T-cell (primary cell): ENCODE results near the gene IGFBP4. TPM values are rescaled to one million over a fixed set of nuclear protein-coding genes. Genes with fewer than 3 reads are reported as not detected.

Source experiments
- ATAC-seq, 4 experiments: fragments of 200-7000 bp in 3 of 4; fragments of 150-1000 bp in 1 of 4; cut with Tn5 transposase; replicated peaks in 1 of 4; 1 replicate in 3 of 4; 2 replicates in 1 of 4; pipeline ENCODE4 v1.10.0; 2021; ENCODE audit warnings: moderate library complexity in 3 of 4, mild to moderate bottlenecking in 2 of 4, moderate number of reproducible peaks in 1 of 4
- CTCF ChIA-PET, 2 donors: fragments of 300-600 bp; sonication (Branson Sonifier 250); formaldehyde crosslinking; loops; one replicate each; lab custom pipeline; 2022; ENCODE audit warnings: antibody characterized with exemption in 2 of 2; lab: Charles Lee
- POLR2A ChIA-PET, 2 donors: fragments of 300-600 bp; sonication (Branson Sonifier 250); formaldehyde crosslinking; loops; one replicate each; lab custom pipeline; 2022; ENCODE audit warnings: antibody characterized with exemption in 2 of 2; lab: Charles Lee
- DNase-seq, 35 experiments: peaks; one replicate each; pipeline versions ENCODE4 v3.0.0 to v3.0.0-alpha.2; 2013 to 2023
- H3K27ac ChIP-seq: one replicate; pipeline ENCODE4 v1.5.1; 2013; ENCODE audit warnings: low read length
- H3K27me3 ChIP-seq, 2 experiments: replicated peaks in 1 of 2; 1 replicate in 1 of 2; 2 replicates in 1 of 2; pipeline versions ENCODE4 v1.6.1 to v1.7.0; 2013; ENCODE audit warnings: low read length in 1 of 2, mixed read lengths in 1 of 2; ENCODE audit not compliant: control insufficient read depth in 2 of 2, insufficient read depth in 2 of 2; ENCODE audit errors: extremely low read depth in 1 of 2
- H3K36me3 ChIP-seq, 2 donors: 1 replicate in 1 of 2; 2 replicates in 1 of 2; pipeline versions ENCODE4 v1.6.1 to v1.7.0; 2013; ENCODE audit warnings: low read length in 1 of 2; ENCODE audit not compliant: control insufficient read depth in 2 of 2, insufficient read depth in 1 of 2; ENCODE audit errors: extremely low read depth in 1 of 2
- H3K4me1 ChIP-seq, 2 experiments: 1 replicate in 1 of 2; 2 replicates in 1 of 2; pipeline versions ENCODE4 v1.6.1 to v1.7.0; 2013; ENCODE audit warnings: low read length in 2 of 2, mixed read lengths in 1 of 2; ENCODE audit not compliant: insufficient read depth in 2 of 2, control insufficient read depth in 1 of 2; ENCODE audit errors: extremely low read depth in 1 of 2
- H3K4me3 ChIP-seq, 2 donors: 1 replicate in 1 of 2; 2 replicates in 1 of 2; pipeline versions ENCODE4 v1.5.1 to v1.7.0; 2013; ENCODE audit warnings: mild to moderate bottlenecking in 2 of 2, low read length in 1 of 2, moderate library complexity in 1 of 2; ENCODE audit not compliant: control insufficient read depth in 1 of 2; ENCODE audit errors: extremely low read depth in 1 of 2
- H3K9me3 ChIP-seq: 2 replicates; pipeline ENCODE4 v1.7.0; 2013
- H3K27ac Mint-ChIP-seq, 2 donors: one replicate each; pipeline ENCODE4 v1.8.0; 2020 to 2021; ENCODE audit warnings: mild to moderate bottlenecking in 2 of 2, mixed read lengths in 2 of 2
- H3K27me3 Mint-ChIP-seq, 2 donors: one replicate each; pipeline ENCODE4 v1.8.0; 2021 to 2022; ENCODE audit warnings: mixed read lengths in 2 of 2
- H3K36me3 Mint-ChIP-seq: one replicate; pipeline ENCODE4 v1.8.0; 2021; ENCODE audit warnings: mixed read lengths
- H3K4me1 Mint-ChIP-seq, 3 donors: one replicate each; pipeline ENCODE4 v1.8.0; 2020 to 2022; ENCODE audit warnings: mixed read lengths in 3 of 3, mild to moderate bottlenecking in 1 of 3
- H3K4me3 Mint-ChIP-seq, 3 donors: one replicate each; pipeline ENCODE4 v1.8.0; 2020 to 2022; ENCODE audit warnings: mild to moderate bottlenecking in 3 of 3, mixed read lengths in 3 of 3, moderate library complexity in 3 of 3
- H3K9me3 Mint-ChIP-seq, 3 donors: one replicate each; pipeline ENCODE4 v1.8.0; 2020 to 2022; ENCODE audit warnings: mixed read lengths in 3 of 3
- WGBS: methylation state at CpG from one replicate; pipeline ENCODE4 v1.1.5; 2013; ENCODE audit warnings: missing lambda C conversion rate; ENCODE audit not compliant: insufficient coverage; 5-methylcytosine and 5-hydroxymethylcytosine counted together
- total RNA-seq, 35 experiments: library from RNA in 6 of 35; stranded (reverse) in 6 of 35; fragments of 120-200 nt in 1 of 35; gene quantifications; one replicate each; pipeline versions ENCODE4 v1.2.1 to v1.2.4 and lab custom pipeline; 2013 to 2026

Gene IGFBP4
- total RNA-seq, 5 donors from 2014 or later (not counting 1 experiment from before 2014, with no cell fraction given): 4.0 to 12.3 (median 11.3) TPM

DNA sequence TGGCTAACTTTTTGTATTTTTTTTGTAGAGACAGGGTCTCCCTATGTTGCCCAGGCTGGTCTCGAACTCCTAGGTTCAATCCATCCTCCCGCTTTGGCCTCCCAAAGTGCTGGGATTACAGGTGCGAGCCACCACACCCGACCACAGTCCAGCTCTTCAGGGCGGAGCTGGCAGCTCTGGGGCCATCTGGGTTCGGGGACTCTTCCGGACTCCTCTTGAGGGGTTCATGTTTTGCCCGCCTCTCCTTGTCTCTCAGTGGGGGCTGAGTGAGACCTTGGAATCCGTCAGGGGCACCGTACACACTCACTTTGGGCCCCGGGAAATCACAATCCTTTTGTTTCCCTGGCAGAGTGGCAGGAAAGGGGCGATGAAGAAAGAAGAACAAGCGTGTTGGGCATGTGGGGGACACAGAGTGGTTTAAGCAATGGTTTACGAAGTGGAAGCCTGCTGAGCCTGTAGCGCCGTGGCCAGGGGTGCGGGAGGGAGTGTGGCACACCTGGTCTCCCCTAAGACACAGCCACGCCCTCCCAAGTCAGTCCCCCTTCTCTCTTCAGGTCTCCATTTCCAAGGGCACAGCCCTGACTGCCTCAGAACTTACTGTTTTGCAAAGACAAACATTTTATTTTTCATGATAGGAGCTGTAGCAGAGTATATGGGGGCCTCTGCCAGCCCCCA is 32.1 kb downstream of the IGFBP4 start:
- H3K27me3 Mint-ChIP-seq: no peaks in the 10 kb centered on the region
- no peaks in the 10 kb centered on the region for H3K9me3 Mint-ChIP-seq
- H3K36me3 ChIP-seq: no peaks in the 10 kb centered on the region
- DNase-seq (no peak), ATAC-seq (no peak)
- H3K27ac Mint-ChIP-seq: no peak overlapping the region
- H3K9me3 ChIP-seq: no peaks in the 10 kb centered on the region
- H3K36me3 Mint-ChIP-seq: no peaks in the 10 kb centered on the region
- H3K4me3 ChIP-seq: no peak overlapping the region
- ChIA-PET CTCF (interaction anchor here (0.6 to 1.7 kb wide), 10 partner anchors 17 to 362 kb away, joined by 3 to 18 read pairs (median 5); no protein-coding TSS in a partner anchor), POLR2A (interaction anchor here in 1 of 2 donors (1.1 kb wide), 1 partner anchor 58 kb away, joined by 4 read pairs; no protein-coding TSS in a partner anchor)
- WGBS: 93% methylated on average over 17 of the region's 18 CpGs
- peaks cover 0 to 3% of the 10 kb centered on the region in 2 experiments for H3K27me3 ChIP-seq
- H3K4me1 Mint-ChIP-seq: peaks cover 17 to 31% (median 18%) of the 10 kb centered on the region in 3 donors
- H3K4me3 Mint-ChIP-seq: no peak overlapping the region
- peaks cover 10 to 49% of the 10 kb centered on the region in 2 experiments for H3K4me1 ChIP-seq
- no peak overlapping the region for H3K27ac ChIP-seq

DNA sequence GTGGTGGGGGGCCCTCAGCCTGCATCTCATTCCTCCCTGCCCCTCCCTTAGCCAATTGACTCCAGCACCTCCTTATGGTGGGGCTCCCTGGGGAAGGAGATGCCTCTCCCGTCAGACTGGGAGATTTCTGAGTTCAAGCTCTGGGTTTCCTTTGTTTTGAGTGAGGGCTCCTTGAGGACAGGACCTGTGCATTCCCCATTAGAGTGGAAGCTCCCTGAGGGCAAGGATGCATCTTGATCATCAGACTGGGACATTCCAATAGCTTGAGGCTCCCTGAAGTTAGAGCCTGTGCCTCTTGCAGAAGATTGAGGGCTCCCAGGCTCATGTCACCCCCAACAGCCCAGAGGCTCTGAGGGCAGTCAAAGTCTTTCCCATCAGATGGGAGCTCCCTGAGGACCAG is 34.5 kb downstream of the IGFBP4 start:
- Mint-ChIP-seq H3K9me3 (no peaks in the 10 kb centered on the region), H3K27me3 (no peaks in the 10 kb centered on the region), H3K4me3 (no peak overlapping the region), H3K36me3 (no peaks in the 10 kb centered on the region), H3K27ac (peak overlapping the region in 1 of 2 donors; percentile 22), H3K4me1 (peaks cover 37 to 55% (median 42%) of the 10 kb centered on the region in 3 donors)
- no CpG with 5 or more reads among the region's 1 CpG for WGBS
- no peak for DNase-seq
- Histone ChIP-seq H3K9me3 (no peaks in the 10 kb centered on the region), H3K36me3 (no peaks in the 10 kb centered on the region), H3K27ac (peak overlapping the region; percentile 28), H3K27me3 (peaks cover 0 to 3% of the 10 kb centered on the region in 2 experiments), H3K4me1 (peaks cover 15 to 73% of the 10 kb centered on the region in 2 experiments), H3K4me3 (no peak overlapping the region)
- ChIA-PET POLR2A (no interaction called here), CTCF (no interaction called here)
- no peak for ATAC-seq

DNA sequence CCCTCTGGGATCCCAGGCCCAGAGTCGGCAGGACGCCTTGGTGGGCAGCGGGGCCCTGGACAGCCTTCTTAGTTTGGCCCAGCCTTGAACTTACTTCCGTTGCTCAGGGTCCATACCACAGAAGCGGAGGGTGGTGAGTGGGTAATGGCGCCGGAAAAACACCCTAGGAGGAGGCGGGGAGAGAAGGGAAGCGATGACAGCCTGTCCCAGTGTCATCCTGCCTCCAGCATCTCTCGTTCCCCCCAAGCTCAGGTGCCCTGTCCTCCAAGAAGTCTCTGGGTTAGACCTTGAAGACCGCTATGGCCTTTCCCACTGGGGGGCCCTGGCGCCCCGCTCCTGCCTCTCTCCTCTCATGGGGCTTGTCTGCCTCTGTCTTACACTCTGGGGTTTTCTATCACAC is 35.2 kb downstream of the IGFBP4 start:
- ATAC-seq: no peak
- no peaks in the 10 kb centered on the region for H3K36me3 Mint-ChIP-seq

DNA sequence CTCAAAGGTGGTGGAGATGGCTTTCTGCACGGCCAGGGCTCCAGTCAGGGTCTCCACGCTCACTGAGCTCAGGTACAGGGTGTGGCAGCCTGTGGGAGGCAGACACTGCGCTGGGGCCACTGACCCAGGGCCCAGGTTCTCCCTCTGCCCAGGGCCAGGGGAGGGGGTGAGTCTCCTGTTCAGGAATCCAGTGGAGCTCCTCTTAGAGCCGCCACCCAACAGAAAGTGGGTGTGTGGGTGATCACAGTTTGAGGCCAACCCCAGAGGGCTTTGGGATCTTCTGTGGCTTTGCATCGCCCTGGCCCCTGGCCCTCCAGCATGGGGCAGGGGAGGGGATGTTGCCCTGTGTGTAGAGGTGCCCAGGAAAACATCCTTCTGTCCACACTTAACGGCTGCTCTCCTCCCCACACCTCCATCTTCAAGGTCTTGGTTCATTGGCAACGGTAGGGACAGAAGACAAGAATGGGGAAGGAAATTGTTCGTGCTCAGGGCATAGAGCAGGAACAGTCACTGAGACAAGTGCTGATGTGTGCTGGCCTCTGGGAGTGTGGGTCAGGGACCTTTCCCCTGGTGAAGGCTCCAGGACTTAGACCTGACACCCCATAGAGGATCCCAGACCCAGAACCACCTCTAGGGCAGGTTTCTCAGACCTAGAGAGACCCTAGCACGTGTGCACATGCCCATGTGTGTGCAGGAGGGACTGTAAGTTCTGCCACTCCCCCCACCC is 36.7 kb downstream of the IGFBP4 start:
- ChIA-PET CTCF (interaction anchor here (0.6 to 3.4 kb wide), 9 partner anchors 34 to 1389 kb away, joined by 3 to 22 read pairs (median 3); no protein-coding TSS in a partner anchor), POLR2A (interaction anchor here (0.7 kb wide), 3 partner anchors 50 to 261 kb away, joined by 3 to 10 read pairs (median 6); partner anchors contain the start of gene WIPF2 (in 1 of the 2))
- peak overlapping the region; percentile 94 to 98 for H3K27ac Mint-ChIP-seq
- H3K4me1 ChIP-seq: peaks cover 15 to 86% of the 10 kb centered on the region in 2 experiments
- ATAC-seq (no peak), DNase-seq (no peak)
- H3K4me3 ChIP-seq: peak overlapping the region in 1 of 2 donors; percentile 13
- H3K27me3 ChIP-seq: peaks cover 0 to 3% of the 10 kb centered on the region in 2 experiments
- no peaks in the 10 kb centered on the region for H3K27me3 Mint-ChIP-seq
- H3K9me3 Mint-ChIP-seq: no peaks in the 10 kb centered on the region
- no peaks in the 10 kb centered on the region for H3K9me3 ChIP-seq
- H3K4me3 Mint-ChIP-seq: peak overlapping the region in 2 of 3 donors; percentile 60 to 68
- H3K27ac ChIP-seq: peak overlapping the region; percentile 99
- H3K36me3 ChIP-seq: no peaks in the 10 kb centered on the region
- WGBS: 93% methylated on average over 2 of the region's 9 CpGs
- H3K36me3 Mint-ChIP-seq: no peaks in the 10 kb centered on the region
- H3K4me1 Mint-ChIP-seq: peaks cover 53 to 74% (median 53%) of the 10 kb centered on the region in 3 donors

More for the DNA sequence above, 35.2 kb downstream of the IGFBP4 start:
- Mint-ChIP-seq H3K9me3 (no peaks in the 10 kb centered on the region), H3K27me3 (no peaks in the 10 kb centered on the region), H3K4me1 (peaks cover 41 to 59% (median 43%) of the 10 kb centered on the region in 3 donors), H3K4me3 (no peak overlapping the region), H3K27ac (peak overlapping the region; percentile 94 to 98)
- Histone ChIP-seq H3K36me3 (no peaks in the 10 kb centered on the region), H3K4me1 (peaks cover 15 to 77% of the 10 kb centered on the region in 2 experiments), H3K9me3 (no peaks in the 10 kb centered on the region), H3K4me3 (no peak overlapping the region), H3K27me3 (peaks cover 0 to 3% of the 10 kb centered on the region in 2 experiments), H3K27ac (peak overlapping the region; percentile 30)
- CTCF ChIA-PET: no interaction called here
- 100% methylated on average over 4 of the region's 13 CpGs for WGBS
- POLR2A ChIA-PET: no interaction called here
- no peak for DNase-seq

DNA sequence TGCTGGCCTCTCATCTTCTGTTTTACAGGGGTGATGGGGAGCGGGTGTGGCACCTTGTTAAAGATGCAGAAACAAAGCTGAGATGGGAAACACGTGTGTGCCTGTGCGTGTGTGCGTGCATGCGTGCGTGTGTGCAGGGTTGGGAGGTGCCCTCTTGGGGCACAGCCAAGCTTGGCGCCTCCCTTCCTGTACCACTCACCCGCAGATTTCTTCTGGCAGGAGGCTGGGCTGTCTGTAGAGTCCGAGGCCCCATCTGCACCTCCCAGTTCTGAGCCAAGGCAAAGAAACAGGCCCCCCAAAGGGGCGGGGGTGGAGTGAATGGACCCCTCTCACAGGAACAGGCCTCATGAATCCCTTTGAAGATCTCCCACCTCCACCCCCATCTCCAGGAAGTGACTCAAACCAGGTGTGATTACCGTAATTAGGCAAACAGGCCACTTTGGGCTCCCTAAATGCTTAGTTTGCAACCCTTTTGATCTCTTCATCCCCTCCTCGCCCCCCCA is 37.3 kb downstream of the IGFBP4 start:
- Histone ChIP-seq H3K27ac (peak overlapping the region; percentile 99), H3K36me3 (no peaks in the 10 kb centered on the region), H3K4me1 (peaks cover 15 to 86% of the 10 kb centered on the region in 2 experiments), H3K4me3 (peak overlapping the region in 1 of 2 donors; percentile 9), H3K9me3 (no peaks in the 10 kb centered on the region), H3K27me3 (peaks cover 0 to under 1% of the 10 kb centered on the region in 2 experiments)
- H3K4me1 Mint-ChIP-seq: peaks cover 59 to 80% (median 59%) of the 10 kb centered on the region in 3 donors
- peak; percentile 88 to 92 (median 91) for ATAC-seq
- POLR2A ChIA-PET: interaction anchor here (0.7 kb wide), 3 partner anchors 51 to 262 kb away, joined by 3 to 10 read pairs (median 6); partner anchors contain the start of gene WIPF2 (in 1 of the 2)
- peak overlapping the region; percentile 36 to 68 (median 60) for H3K4me3 Mint-ChIP-seq
- no peaks in the 10 kb centered on the region for H3K9me3 Mint-ChIP-seq
- no peaks in the 10 kb centered on the region for H3K27me3 Mint-ChIP-seq
- 0% methylated on average over 3 of the region's 12 CpGs for WGBS
- H3K27ac Mint-ChIP-seq: peak overlapping the region; percentile 94 to 98
- H3K36me3 Mint-ChIP-seq: no peaks in the 10 kb centered on the region
- CTCF ChIA-PET: interaction anchor here (0.6 to 3.4 kb wide), 10 partner anchors 11 to 1388 kb away, joined by 3 to 22 read pairs (median 4); no protein-coding TSS in a partner anchor
- DNase-seq: peak; percentile 73 to 95 (median 88)
